ENCODE data around the gene FAM89A.
A peak's percentile ranks its signal among the peaks of the same experiment; 100 is the strongest.
"Not testable (repeated sequence)": the region's sequence is repeated elsewhere in the genome, so short reads cannot be mapped to it uniquely, and the experiment has no call there.

FAM89A gene

GRCh38 chr1:230985711-230986110 lies 54.3 kb downstream of the FAM89A start:
- DNase-seq, result no peak

GRCh38 chr1:230984622-230985515 lies 55.2 kb downstream of the FAM89A start:
- DNase-seq, result not testable (repeated sequence)

GRCh38 chr1:230983811-230984210 lies 56.2 kb downstream of the FAM89A start:
- no peak for DNase-seq

GRCh38 chr1:230982696-230983095 lies 57.4 kb downstream of the FAM89A start:
- DNase-seq, result no peak

GRCh38 chr1:230979952-230980351 lies 60.1 kb downstream of the FAM89A start:
- DNase-seq, result no peak

GRCh38 chr1:230979389-230979716 lies 60.7 kb downstream of the FAM89A start:
- DNase-seq, result no peak

- DNase-seq, result peak; percentile 97 to 98
Measured at GRCh38 chr1:230978491-230979388, 61.3 kb downstream of the FAM89A start, which contains the start of the genes ARV1 and TTC13. Gene ARV1, plus strand, starts transcription at chr1:230979094. Its CDS starts 12 bp downstream, at chr1:230979106. Gene TTC13, minus strand, starts transcription at chr1:230978861. Its CDS starts 31 bp downstream, at chr1:230978830.

GRCh38 chr1:230977761-230978490 lies 62.1 kb downstream of the FAM89A start:
- DNase-seq, result peak; percentile 38 to 39

- peak in 1 of 2 experiments; percentile 11 for DNase-seq
Measured at GRCh38 chr1:230976825-230977747, 63.0 kb downstream of the FAM89A start.

- DNase-seq, result no peak
Measured at GRCh38 chr1:230976360-230976759, 63.7 kb downstream of the FAM89A start.

- DNase-seq, result no peak
Measured at GRCh38 chr1:230975636-230976035, 64.4 kb downstream of the FAM89A start.

GRCh38 chr1:230972855-230973271 lies 67.2 kb downstream of the FAM89A start:
- peak; percentile 50 to 59 for DNase-seq

- no peak for DNase-seq
Measured at GRCh38 chr1:230971771-230972170, 68.3 kb downstream of the FAM89A start.

GRCh38 chr1:230970432-230970831 lies 69.6 kb downstream of the FAM89A start:
- no peak for DNase-seq

Data from activated CD4-positive, alpha-beta T cell treated with anti-CD3 and anti-CD28 coated beads, Interleukin-2, amount 50 U/mL, for 48 hours (primary cell).